GM18858 (cell line): ENCODE data around the gene XCR1.
"Not testable (repeated sequence)": the region's sequence is repeated elsewhere in the genome, so short reads cannot be mapped to it uniquely, and the experiment has no call there.

ENCODE experiments used
- ATAC-seq: cut with Tn5 transposase; IDR thresholded peaks from one replicate; pipeline ENCODE4 v1.9.1; 2021; ENCODE audit not compliant: unreplicated experiment

The XCR1 gene

GRCh38 chr3:46027021-46027705, at the start of gene XCR1:
Gene XCR1, minus strand, starts transcription at chr3:46027483. Its CDS starts 5,536 bp downstream, at chr3:46021947.
- ATAC-seq = no peak

GRCh38 chr3:46076606-46077005, 49.3 kb upstream of the XCR1 start:
- no peak for ATAC-seq

- no peak for ATAC-seq
These were observed 48.5 kb upstream of the XCR1 start for GRCh38 chr3:46075816-46076215.

- no peak for ATAC-seq
These were observed 44.1 kb upstream of the XCR1 start for GRCh38 chr3:46071222-46071858.

DNA sequence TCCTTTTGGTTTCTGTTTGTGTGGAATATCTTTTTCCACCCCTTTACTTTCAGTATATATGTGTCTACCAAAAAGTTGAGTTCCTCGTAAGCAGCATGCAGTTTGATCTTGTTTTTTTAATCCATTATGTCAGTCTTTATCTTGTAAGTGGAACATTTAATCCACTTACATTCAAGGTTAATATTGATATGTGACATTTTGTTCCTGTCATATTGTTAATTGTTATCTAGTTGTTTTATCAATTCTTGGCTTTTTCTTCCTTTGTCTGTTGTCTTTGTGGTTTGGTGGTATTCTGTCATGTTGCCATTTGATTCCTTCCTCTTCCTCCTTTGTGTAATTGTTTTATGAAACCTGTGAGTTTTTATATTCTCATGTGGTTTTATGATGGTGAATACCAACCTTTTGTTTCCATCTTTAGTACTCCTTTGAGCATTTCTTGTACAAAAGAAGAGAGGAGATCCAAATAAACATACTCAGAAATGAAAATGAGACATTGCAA, 43.4 kb upstream of the XCR1 start:
- ATAC-seq = no peak

DNA sequence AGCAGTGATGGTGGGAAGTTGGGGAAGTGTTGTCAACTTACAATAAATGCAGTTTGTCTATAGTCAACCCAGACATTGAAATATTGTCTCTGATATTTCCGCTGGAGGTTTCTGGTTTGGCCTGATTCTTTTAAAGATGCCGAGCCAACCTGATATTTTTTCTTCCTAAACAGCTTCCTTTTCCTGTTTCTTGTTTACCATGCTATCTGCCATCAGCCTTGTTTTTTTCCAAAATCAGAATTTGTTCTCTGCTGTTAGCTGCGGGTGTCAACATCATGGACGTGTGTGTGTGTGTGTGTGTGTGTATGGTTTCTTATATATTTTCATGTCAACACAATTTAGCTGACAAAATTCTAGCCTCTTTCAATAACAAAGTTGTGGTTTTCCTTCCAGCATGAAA, 41.2 kb upstream of the XCR1 start:
- ATAC-seq = no peak

DNA sequence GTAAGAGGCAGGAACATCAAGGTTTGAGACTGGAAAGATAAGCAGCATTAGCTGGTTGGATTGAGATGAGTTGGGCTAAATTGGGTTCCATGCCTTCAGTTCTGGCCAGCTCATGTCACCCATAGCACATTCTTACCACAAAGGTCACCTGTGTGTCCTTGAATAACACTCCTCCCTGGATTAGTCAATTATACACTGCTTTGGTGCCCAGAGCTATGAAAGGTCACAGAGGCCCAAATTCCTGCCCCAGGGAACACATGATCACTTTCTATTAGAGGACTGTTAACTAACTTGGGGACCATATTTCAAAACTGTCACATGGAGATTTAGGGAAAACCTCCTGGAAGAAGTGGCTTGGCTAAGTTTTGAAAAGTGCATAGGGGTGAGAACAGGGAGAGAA, 40.1 kb upstream of the XCR1 start:
- no peak for ATAC-seq

- ATAC-seq = no peak
These were observed 38.5 kb upstream of the XCR1 start for GRCh38 chr3:46065750-46066256.

DNA sequence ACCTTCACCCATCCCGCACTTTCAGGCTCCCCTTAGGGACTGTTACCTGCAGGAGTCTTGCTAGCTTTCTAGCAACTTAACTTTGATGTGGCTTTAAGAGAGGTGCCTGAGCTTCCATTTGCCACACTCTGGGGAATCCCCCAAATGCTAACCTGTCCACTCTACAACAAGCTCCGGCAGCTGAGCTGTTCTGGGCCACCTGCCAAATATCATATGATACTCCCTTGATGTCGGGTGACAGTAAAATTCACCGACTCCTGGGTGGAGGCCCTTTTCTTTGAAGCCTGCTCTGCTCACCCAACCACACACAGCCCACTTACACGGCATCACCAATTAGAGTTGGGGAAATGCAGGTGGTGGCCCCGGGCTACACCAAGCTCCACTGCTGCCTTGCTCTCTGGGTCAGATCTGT, 38.0 kb upstream of the XCR1 start:
- ATAC-seq = peak; percentile 62

DNA sequence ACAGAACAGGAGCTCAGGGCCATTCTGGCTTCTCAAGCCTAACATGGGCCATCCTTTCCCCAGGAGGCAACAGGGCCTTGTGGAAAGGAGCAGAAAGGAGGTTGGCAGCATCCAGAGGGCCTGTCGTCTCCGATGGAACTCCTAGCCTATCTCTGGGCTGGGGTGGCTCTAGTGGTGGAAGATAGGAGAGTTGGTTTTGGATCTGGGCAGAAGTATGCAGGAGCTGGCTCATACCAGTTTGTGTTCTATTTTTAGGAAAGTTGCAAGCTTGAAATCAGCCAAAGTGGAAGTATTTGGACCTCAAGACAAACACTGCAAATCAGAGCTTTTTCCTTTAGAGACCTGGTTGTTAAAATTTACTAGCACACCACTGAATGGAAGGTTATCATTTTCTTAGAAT, 35.4 kb upstream of the XCR1 start:
- no peak for ATAC-seq

GRCh38 chr3:46061887-46062286, 34.6 kb upstream of the XCR1 start:
- no peak for ATAC-seq

DNA sequence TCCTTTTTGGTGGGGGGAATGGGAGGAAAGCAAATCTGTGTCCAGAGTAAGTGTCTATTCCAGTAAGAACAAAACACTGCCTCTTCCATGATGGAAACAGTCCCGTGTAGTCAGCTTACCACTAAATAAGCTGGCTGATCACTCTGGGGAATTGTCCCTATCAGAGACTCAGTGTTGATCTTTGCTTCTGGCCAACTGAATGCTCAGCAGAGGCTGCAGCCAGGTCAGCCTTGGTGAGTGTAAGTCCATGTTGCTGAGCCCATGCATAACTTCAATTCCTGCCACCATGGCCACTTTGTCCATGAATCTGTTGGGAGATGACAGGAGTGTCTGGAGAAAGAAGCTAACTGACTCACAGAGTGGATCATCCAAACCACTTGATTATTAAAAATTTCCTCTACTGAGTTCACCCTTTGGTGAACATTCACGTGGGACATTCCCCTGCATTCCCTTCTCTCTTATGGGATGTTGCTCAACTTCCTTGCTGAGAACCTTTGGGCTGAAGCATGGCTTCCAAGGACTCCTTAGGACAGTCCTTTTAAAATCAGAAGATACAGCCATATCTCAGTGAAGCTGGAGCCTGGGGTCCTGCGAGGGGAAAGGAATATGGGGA, 33.9 kb upstream of the XCR1 start:
- no peak for ATAC-seq

- ATAC-seq = no peak
These were observed 33.3 kb upstream of the XCR1 start for GRCh38 chr3:46060551-46060950.

DNA sequence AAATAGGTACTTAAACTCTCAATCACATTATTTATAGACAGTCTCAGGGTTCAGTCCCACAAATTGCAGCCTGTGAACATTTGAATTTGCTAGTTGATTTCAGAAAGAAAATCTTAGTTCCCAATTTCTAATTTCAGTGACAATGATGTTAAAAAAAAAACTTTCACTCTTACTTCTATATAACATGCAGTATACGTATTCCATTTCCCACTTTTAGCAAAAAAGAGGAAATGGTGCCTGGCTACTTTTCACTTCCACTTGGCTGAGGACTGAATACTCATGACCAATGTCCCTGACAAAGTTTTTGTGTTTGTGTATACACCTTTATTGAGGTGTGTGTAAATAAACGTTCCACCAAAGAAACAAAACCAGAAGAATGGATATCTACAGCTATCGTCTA, 32.1 kb upstream of the XCR1 start:
- ATAC-seq = no peak

DNA sequence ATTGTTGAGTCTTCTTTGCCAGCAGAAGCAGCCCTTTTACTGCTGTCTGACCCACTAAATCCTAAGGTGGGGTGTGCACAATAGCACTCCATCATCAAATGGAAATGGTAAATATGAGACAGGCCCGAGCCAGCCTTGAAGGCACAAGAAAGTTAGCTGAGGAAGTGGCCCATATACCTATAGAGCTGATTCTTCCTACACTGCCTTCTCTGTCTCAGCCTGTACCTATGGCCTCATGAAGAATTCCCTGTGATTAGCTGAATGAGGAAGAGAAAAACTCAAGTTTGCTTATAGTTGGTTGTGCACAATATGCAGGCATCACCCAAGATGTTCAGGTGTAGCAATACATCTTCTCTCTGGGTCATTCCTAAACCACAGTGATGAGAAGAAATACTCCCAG, 31.7 kb upstream of the XCR1 start:
- ATAC-seq = no peak

- ATAC-seq = no peak
These were observed 30.4 kb upstream of the XCR1 start for GRCh38 chr3:46057716-46058115.

DNA sequence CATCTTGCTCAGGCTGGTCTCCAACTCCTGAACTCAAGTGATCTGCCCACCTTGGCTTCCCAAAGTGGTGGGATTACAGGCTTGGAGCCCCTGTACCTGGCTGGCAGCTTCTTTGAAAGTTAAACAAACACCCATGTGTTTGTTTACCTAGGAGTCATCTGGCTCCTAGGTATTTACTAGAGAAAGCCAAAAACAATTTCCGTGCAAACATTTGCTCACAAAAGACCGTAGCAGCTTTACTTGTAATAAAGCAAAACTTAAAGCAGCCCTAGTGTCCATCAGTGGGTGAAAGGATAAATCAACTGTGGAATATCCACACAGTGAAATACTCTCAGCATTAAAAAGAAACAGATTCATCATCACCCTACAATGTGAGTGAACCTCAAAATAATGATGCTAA, 29.4 kb upstream of the XCR1 start:
- ATAC-seq = no peak

GRCh38 chr3:46053761-46054515, 26.7 kb upstream of the XCR1 start:
- ATAC-seq = not testable (repeated sequence)

- ATAC-seq = not testable (repeated sequence)
These were observed 26.0 kb upstream of the XCR1 start for GRCh38 chr3:46053265-46053664.

- ATAC-seq = no peak
These were observed 25.2 kb upstream of the XCR1 start for GRCh38 chr3:46052531-46052930.

- ATAC-seq = no peak
These were observed 21.8 kb upstream of the XCR1 start for GRCh38 chr3:46049093-46049492.
